ENCODE measurements around the gene DNAL1. TPM values are rescaled to one million over a fixed set of nuclear protein-coding genes. Genes with fewer than 3 reads are reported as not detected.

The DNAL1 gene
- total and polyA plus RNA-seq, 2 of the 13 experiments (the other 11 are each of a cell fraction or from before 2014, with no cell fraction given): 1.4 to 13.3 TPM

- TF ChIP-seq ZNF605 (CRISPR knock-in tag; IDR thresholded peaks at IDR 0.05): no peak
- TF ChIP-seq IRF1 (CRISPR knock-in tag; IDR thresholded peaks at IDR 0.05; ENCODE audit: low read depth): no peak
- no peak for TF ChIP-seq PBX3 (CRISPR knock-in tag; IDR thresholded peaks at IDR 0.05; ENCODE audit: borderline replicate concordance)
- no peak for TF ChIP-seq NR2F6 (IDR thresholded peaks at IDR 0.05)
- no peak for TF ChIP-seq NR2F6 (CRISPR knock-in tag; IDR thresholded peaks at IDR 0.05)
- no peak for TF ChIP-seq TBL1XR1 (IDR thresholded peaks at IDR 0.05; ENCODE audit: borderline replicate concordance, low read length, partially characterized antibody)
- no peak for TF ChIP-seq ZFP36L1 (CRISPR knock-in tag; IDR thresholded peaks at IDR 0.05)
- TF ChIP-seq ZC3H4 (CRISPR knock-in tag; IDR thresholded peaks at IDR 0.05; ENCODE audit: borderline replicate concordance): no peak
- no peak for TF ChIP-seq DNMT3B (CRISPR knock-in tag; conservative IDR thresholded peaks at IDR 0.05)
- no peak for TF ChIP-seq CREBL2 (CRISPR knock-in tag; IDR thresholded peaks at IDR 0.05; ENCODE audit: borderline replicate concordance)
- TF ChIP-seq DBP (CRISPR knock-in tag; IDR thresholded peaks at IDR 0.05; ENCODE audit: not compliant biosample characterization): no peak
- no peak for TF ChIP-seq PRDM15 (CRISPR knock-in tag; IDR thresholded peaks at IDR 0.05)
- no peak for TF ChIP-seq FUBP1 (CRISPR knock-in tag; IDR thresholded peaks at IDR 0.05; ENCODE audit: borderline replicate concordance)
- no peak for TF ChIP-seq TAF15 (IDR thresholded peaks at IDR 0.05; ENCODE audit: low read depth, low read length, poor library complexity, severe bottlenecking)
- no peak for TF ChIP-seq KLF6 (CRISPR knock-in tag; IDR thresholded peaks at IDR 0.05)
- TF ChIP-seq TSC22D2 (CRISPR knock-in tag; IDR thresholded peaks at IDR 0.05; ENCODE audit: borderline replicate concordance): no peak
- TF ChIP-seq RBFOX2 (IDR thresholded peaks at IDR 0.05; ENCODE audit: low read depth, low read length): no peak
- TF ChIP-seq ZNF713 (CRISPR knock-in tag; IDR thresholded peaks at IDR 0.05): no peak
- TF ChIP-seq FOSL1 (CRISPR knock-in tag; IDR thresholded peaks at IDR 0.05; ENCODE audit: borderline replicate concordance): no peak
- TF ChIP-seq ZSCAN22 (CRISPR knock-in tag; IDR thresholded peaks at IDR 0.05): no peak
- TF ChIP-seq FOXK1 (CRISPR knock-in tag; IDR thresholded peaks at IDR 0.05; ENCODE audit: borderline replicate concordance, low read depth): no peak
Measured at GRCh38 chr14:73633116-73634010, 11.4 kb upstream of the DNAL1 start (continued).

Data from HepG2 (cell line).